HG03575 (cell line): ENCODE results near the gene SHH.

Experiments used
- ATAC-seq: cut with Tn5 transposase; IDR thresholded peaks from one replicate; pipeline ENCODE4 v1.9.1; 2021; ENCODE audit not compliant: unreplicated experiment, insufficient number of reproducible peaks, low FRiP score; ENCODE audit errors: extremely low read depth

Gene SHH

DNA sequence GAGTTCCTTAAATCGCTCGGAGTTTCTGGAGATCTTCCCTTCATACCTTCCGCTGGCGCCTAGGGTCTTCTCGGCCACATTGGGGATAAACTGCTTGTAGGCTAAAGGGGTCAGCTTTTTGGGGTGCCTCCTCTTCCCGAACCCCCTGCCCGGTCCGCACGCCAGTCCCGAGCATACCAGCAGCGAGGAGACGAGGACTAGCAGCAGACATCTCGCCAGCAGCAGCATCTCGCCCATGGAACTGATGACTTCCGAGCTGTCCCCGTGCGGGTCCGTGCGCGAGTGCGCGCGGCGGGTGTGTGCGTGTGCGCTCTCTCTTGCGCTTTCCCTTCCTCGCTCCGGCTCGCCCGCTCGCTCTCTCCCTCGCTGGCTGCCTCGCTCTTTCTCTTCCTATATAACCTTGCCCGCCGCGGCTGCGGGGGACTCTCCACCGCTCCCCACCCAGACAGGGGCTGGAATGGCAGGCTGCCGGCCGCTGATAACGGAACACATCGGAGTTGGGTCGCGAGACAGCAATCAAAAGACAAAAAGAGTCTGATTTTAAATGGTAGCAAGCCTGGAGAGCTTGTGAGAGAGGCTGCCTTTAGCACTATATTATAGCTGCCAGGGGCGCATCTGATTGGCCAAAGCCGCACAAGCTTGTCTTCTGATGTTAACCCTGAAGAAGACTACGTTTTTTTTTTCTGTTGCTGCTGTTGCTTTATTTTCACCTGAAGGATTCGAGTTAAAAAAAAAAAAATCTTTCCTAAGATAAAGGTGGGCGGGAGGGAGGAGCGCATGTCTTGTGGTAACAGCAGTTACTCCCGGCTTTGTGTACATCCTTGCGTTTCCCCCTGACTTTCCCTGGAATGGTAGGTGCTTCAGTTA lies at the start of gene SHH:
SHH (minus strand) TSS at position 569 of the 867 bp plus-strand sequence; CDS start at position 228, 341 bp downstream.
- ATAC-seq, result no peak

DNA sequence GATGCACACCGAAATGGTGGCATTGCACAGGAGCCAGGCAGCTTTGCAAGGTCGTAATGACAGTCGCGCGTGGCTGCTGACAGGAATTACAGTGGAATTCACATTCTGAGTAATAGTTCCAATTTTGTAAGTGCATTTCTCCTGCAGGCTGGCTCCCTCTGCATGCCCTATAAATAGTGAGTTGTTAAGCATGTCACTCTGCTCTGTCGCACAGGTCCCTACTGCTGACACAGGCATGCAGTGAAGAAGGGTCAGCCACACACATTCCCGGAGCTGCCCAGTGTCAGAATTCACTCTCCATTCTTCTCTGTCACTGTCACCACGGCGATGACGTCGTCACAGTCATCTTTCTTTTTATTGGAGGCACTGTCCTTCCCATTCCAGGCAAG lies 49.2 kb upstream of the SHH start:
- no peak for ATAC-seq

DNA sequence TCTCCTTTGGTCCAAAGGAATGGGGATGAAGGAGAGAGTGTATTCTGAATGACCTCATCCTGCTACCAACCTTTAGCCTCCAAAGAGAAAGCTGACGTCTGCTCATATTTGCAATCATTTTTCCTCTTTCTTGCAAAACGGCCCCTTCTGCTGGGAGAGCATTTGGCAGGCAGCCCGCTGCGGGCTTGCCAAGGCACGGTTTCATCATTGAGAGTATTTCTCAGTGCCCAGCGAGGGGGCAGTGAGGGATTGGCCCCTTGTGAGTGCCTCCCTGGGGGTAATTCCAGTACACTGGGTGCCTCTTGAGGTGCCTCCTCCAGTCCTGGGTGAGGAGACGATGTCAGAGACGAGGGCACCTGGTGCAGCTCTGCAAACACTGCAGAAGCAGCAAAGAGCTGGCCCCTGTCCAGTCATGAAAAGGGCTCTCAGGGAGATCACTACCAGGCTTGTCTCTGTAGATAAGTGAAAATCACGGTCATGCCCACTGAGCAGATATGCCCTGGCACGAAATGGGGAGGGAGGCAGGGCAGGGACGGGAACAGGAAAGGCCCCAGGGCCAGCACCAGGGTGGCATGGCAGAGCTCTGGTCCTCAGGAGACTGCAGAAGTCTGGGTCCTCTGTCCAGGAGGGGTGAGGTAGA lies 48.7 kb upstream of the SHH start:
- no peak for ATAC-seq

DNA sequence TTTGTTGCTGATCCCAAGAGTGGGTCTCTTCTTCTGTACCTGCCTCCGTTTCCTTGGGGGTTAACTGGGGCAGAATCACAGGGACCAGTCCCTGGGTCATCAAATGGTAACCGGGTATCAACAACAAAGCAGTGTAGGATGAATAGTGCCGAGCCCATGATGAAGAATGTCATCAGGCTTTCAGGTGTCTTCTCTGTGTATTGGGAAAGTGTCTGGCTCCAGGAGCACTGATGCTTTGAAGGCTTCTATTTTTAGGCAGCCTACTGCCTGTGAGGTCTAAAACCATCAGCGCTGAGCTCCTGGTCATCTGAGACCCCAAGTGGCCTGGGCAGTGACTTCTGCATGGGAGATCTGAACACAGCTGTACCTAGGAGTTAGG lies 48.2 kb upstream of the SHH start:
- no peak for ATAC-seq

DNA sequence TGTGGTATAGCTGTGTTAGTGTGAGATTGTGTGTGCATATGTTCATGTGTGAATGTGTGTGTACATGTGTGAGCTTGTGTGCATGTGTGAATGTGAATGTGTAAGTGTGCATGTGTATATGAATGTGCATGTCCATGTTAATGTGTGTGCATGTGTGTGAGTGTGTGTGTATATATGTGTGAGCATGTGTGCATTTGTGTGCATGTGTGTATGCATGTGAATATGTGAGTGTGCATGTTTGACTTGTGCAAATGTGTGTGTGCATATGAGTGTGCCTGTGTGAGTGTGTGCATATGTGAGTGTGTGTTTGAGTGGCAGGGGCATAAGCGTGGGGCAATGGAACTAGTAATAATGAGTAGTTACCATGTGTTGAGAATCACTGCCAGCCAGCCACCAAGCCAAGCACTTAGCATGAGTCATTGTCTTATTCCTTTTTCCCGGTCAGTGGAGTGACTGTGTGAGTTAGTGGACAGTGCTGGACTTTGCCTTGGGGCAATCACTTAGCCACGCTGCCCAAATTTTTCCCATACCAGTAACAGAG lies 46.3 kb upstream of the SHH start:
- ATAC-seq, result no peak

DNA sequence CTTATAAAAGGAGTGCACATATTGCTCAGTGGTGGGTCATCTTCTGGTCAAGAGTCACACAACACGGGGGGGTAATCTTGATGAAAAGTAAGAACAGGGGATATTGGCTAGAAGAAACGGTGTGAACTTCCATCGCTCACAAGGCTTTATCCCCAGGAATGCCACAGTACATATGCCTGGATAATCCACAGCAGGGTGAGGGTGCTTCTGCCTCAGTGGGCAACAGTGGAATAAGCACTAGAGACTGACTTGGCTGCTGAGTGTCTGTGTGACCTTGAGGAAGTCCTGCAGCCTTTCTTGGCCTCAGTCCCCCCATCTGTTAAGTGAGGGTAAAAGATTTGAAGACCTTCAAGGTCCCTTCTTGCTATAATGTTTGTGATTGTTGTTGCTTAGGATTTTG lies 44.9 kb upstream of the SHH start:
- no peak for ATAC-seq

DNA sequence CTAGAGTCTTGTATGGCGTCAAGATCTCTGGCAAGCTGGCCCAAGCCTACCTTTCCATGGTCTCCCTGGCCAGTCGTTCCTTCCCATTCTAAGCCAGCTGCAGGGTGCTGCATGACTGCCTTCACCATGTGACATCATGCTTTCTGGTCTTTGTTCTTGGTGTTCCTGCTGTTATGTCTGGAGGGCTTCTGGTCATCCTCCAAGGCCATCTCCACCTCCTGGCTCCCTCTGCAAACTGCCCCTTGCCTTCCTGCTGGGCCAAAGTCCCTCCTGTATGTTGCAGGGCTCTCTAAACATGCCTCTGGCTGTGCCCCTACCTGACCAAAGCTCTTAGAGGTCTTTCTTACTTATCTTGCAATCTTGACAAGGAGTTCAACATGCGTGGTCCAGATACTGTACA lies 44.4 kb upstream of the SHH start:
- no peak for ATAC-seq

DNA sequence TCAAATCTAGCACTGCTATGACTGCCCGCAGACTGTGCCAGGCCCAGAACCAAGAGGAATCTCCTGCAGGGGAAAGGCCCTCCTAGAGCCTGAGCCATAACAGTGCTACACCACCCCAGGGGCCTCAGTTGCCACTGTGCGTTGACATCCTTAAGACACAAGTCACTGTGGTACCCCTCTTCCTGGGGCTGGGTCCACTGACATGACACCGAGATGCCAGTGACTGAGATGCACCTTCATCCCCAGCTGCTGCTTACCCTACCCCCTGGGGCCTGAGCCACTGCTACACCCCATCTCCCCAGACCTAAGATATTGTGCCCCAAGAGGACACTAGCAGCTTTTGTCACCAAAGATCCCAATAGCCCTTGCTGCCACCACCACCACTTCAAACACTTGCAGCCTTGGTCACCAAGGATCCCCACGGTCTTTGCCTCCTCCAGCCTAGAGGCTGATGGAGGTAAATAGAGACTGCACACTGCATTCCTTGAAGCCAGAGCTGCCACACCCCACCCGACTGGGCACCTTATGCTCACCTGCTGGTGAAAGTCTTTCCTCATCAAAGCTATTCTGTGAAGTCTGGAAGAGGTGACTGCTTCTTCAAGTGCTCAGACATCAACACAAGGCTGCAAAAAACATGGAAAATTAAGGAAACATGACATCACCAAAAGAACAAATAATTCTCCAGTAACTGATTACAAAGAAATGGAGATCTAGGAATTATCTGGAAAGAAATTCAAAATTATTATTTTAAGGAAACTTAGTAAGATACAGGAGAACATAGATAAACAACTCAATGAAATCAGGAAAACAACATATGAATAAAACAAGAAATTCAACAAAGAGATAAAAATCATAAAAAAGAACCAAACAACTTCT lies 40.4 kb upstream of the SHH start:
- no peak for ATAC-seq

DNA sequence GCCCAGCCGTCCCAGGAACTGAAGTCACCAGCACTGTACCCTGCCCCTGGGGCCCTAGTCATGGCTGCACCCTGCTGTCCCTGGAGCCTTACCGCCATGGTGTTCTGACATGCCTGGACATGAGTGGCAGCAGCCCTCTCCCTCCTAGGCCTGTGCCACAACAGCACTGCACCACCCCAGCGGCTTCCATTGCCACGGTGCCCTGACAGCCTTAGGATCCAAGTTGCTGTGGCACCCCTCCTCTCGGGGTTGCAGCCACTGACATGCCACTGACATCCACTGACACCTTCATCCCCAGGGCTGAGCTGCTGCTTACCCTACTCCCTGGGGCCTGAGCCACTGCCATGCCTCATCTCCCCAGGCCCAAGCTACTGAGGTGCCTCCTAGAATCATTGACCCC lies 39.6 kb upstream of the SHH start:
- ATAC-seq, result no peak

DNA sequence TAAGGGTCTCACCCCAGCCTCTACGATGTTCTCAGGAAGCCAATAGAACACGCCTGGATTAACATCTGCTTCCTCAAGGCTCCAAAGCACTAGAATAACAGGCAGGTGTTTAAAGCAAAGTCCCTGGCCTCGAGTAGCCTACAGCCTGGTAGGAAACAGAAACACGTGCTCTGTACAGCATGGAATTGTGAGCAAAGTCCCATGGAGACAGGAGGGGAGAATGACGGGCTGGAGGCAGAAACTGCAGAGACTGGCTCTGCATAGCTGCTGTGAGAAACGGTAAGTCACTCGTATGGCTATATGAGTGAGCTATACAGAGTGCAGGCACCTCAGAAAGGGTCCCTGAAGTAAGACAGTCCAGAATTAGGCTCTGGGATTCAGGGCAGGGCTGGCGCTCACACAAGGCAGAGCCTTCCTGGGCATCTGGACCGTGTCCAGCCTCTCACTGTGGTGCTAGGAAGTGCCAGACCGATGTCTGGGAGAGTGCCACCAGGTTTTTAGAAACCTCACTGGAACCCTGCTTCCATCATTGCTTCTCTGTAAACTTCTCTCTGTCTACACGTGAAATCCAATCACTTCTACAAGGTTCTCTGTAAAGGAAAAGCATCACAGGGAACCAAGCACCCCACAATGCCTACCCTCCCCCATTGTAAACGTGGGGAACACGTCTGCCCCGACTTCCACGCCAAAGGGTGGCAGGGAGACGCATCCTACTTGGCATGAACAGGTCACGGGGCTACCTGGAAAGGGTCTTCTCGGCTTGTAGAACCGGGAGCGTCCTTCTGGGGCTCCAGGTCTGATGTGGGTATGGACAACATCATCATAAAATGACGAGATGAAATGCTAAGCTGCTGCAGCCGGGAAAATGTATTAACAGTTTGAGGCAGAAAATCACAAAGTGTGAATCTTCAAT lies 38.8 kb upstream of the SHH start:
- ATAC-seq, result no peak

DNA sequence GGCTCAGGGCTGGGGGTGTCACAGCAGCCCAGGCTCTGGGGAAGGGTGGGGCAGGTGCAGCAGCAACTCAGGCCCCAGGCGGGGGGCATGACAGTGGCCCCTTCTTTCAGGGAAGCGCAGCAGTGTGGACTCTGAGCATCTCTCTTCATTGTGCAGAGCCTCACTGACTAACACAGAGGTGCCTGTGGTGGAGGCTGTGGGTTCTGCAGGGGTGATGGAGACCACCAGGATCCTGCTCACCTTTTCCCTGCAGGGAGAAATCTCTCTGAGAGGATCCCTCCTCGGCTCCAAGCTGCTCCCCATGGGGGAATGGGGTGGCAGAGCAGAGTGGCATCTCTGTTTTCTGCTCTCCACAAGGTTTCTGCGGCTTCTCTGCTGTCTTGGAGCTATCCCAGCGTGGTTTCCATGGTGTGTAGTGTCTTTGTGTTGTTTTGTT lies 37.8 kb upstream of the SHH start:
- no peak for ATAC-seq

DNA sequence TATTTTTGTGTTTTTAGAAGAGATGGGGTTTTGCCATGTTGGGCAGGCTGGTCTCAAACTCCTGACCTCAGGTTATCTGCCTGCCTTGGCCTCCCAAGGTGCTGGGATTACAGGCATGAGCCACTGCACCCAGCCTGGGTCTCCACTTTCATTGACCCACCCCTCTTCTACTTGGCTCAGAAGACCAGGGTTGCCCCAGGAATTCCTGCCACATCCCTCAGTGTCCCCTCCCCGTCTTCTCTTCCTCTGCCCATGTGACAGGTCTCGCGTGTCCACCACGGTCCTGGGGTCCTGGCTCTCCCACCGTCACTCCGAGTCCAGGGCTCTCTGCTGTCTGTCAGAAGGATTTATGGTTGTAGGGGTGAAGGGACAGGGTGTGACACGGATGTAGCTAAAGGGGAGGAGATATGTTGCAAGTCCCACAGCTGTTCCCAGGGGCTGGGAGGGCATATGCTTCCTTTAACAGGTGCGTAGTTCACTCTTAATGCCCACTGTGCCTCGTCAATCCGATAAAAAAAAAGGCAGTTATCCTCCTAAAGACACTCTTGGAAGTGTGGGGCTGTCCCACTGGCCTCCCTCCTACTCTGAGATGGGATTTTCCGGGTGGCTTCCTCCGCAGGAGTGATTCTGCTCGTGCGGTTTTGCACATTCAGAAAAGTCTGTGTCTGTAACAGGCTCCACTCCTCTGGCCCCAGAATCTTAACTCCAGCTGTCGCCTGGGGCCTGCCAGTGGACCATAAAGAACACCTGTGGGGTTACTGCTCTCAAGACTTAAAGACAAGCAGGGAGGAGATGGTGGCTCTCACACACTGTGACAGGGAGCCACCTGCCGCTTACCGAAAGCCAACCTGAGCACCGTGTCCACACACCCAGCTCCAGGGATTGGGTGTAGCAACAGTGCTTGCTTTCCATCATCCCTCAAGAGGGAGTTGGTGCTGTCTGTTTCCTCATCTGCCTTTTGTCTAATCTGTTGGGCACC lies 36.7 kb upstream of the SHH start:
- no peak for ATAC-seq

DNA sequence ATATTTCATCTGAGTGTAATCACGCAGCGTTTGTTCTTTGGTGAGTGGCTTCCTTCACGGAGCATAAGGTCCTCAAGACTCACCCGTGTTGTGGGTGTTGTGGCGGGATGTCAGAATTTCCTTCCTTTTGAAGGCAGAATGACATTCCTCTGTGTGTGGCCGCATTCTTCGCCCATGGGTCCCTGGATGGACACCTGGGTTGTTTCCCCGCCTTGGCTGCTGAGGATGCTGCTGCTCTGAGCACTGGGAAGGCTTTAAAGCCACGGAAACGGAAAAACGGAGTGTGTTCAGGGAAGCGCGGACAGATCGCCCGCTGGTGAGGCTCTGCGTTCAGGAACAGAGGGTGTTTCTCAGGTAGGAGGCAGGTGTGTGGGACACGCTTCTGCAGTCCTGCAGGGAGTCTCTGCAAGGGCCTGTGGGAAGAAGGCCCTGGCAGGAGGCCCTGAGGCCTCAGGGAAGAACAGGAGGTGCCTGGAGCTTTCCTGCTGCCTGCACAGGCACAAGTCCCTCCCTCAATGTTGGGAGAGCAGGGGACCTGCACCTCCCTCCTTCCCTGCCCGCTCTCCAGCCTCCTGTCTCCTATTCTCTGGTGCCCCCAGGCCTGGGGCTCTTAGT lies 35.7 kb upstream of the SHH start:
- ATAC-seq, result no peak

DNA sequence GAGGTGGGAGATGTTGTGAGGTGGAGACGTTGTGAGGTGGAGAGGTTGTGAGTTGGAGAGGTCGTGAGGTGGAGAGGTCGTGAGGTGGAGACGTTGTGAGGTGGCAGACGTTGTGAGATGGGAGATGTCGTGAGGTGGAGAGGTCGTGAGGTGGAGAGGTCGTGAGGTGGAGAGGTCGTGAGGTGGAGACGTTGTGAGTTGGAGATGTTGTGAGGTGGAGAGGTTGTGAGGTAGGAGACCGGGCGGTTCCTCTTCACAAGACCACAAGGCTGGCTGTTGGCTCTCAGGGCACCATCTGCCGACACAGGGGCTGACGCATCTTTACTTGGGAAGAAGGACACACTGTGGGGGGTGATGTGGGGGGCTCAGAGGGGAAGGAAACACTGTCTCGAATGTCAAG lies 34.7 kb upstream of the SHH start:
- ATAC-seq, result no peak

DNA sequence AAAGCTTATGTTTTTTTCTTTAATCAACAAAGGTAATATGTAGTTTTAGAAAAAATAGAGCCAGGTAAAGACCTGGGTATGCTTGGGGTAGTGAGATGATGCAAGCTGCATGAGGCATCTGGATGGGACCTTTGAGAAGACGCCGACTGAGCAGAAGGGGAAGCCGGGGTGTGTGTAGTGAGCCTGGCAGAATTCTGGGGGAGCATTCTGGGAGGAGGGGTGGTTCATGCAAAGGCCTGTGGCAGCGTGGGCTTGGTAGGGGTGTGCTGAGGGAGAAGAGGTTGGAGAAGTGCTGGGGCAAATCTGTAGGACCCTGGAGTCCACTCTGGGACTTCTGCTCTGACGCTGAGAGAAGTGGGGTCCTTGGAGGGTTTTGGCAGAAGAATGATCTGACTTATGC lies 33.9 kb upstream of the SHH start:
- ATAC-seq, result no peak

DNA sequence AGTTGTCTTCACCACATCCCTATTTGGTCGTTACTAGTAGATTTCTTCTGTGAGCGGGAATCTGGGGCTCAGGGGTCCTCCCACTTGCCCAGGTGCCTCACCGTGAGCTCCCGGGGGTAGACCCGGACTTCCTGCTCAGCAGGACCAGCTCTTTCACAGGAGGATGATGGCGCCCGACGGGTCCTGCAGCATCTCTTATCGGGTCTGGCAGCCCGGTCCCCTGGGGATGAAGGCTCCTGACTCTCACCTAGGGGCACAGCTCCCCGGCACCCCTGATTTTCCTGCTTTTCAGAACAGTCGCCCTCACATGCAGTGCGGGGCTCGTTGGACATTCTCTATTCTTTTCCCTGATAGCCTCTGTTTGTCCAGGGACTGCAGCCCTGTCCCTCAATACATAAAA lies 33.0 kb upstream of the SHH start:
- ATAC-seq, result no peak

DNA sequence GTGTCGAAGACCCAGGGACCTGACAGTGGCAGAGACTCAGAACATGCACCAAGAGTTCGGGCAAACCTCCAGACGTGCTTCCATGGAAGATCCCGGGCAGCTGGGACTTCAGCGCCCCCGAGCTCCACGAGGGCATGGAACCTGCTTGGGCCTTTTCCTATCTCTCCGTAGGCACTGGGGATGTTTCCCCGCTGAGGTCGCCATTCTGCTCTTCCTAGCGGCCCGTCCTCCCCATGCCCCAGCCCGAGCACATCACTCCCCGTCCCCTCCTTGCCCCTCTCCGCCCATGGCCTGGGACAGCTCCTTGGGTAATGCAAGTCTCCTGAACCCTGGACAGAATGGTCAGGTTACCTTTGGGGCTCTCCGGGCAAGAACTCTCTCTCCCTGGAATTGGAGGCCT lies 32.3 kb upstream of the SHH start:
- ATAC-seq, result no peak
